Mesenchymal stem cell (in vitro differentiated cells and primary cell): ENCODE results near the gene OR2V2.

ENCODE experiments used
- DNase-seq: peaks from one replicate; pipeline ENCODE4 v3.0.0-alpha.2; 2013
- H2AFZ ChIP-seq: one replicate; pipeline ENCODE4 v1.6.1; 2013; ENCODE audit warnings: low read depth, mild to moderate bottlenecking, control low read depth, inconsistent platforms, low read length, moderate library complexity
- H2AK5ac ChIP-seq: 2 replicates; pipeline ENCODE4 v1.6.1; 2013; ENCODE audit warnings: low read length, moderate library complexity, mild to moderate bottlenecking, inconsistent platforms; ENCODE audit not compliant: severe bottlenecking
- H2BK120ac ChIP-seq: one replicate; pipeline ENCODE4 v1.6.1; 2013; ENCODE audit warnings: low read depth, mild to moderate bottlenecking, inconsistent platforms, low read length, moderate library complexity
- H2BK12ac ChIP-seq, 2 experiments: one replicate each; pipeline ENCODE4 v1.6.1; 2013; ENCODE audit warnings: inconsistent platforms in 2 of 2, low read length in 2 of 2, mild to moderate bottlenecking in 2 of 2, moderate library complexity in 2 of 2, control low read depth in 1 of 2
- H2BK15ac ChIP-seq: one replicate; pipeline ENCODE4 v1.6.1; 2013; ENCODE audit warnings: mild to moderate bottlenecking, low read depth, inconsistent platforms; ENCODE audit not compliant: poor library complexity, severe bottlenecking
- H2BK5ac ChIP-seq: 2 replicates; pipeline ENCODE4 v1.6.1; 2013; ENCODE audit warnings: low read depth, mild to moderate bottlenecking, low read length, control low read depth, inconsistent platforms; ENCODE audit not compliant: poor library complexity, severe bottlenecking
- H3K14ac ChIP-seq, 2 experiments: one replicate each; pipeline ENCODE4 v1.6.1; 2013; ENCODE audit warnings: inconsistent platforms in 2 of 2, low read length in 2 of 2, control low read depth in 1 of 2, mild to moderate bottlenecking in 1 of 2, moderate library complexity in 1 of 2
- H3K18ac ChIP-seq, 2 experiments: one replicate each; pipeline ENCODE4 v1.6.1; 2013; ENCODE audit warnings: inconsistent platforms in 2 of 2, low read length in 2 of 2, control low read depth in 1 of 2, low read depth in 1 of 2, mild to moderate bottlenecking in 1 of 2
- H3K23ac ChIP-seq, 2 experiments: one replicate each; pipeline ENCODE4 v1.6.1; 2013; ENCODE audit warnings: inconsistent platforms in 2 of 2, low read length in 2 of 2, mild to moderate bottlenecking in 2 of 2, moderate library complexity in 2 of 2, control low read depth in 1 of 2
- H3K27ac ChIP-seq: 2 replicates; pipeline ENCODE4 v1.5.1; 2013; ENCODE audit warnings: mild to moderate bottlenecking, moderate library complexity, low read length, control low read depth, inconsistent platforms; ENCODE audit not compliant: poor library complexity, severe bottlenecking
- H3K27me3 ChIP-seq, 2 experiments: 2 replicates each; pipeline versions ENCODE4 v1.6.1 to v1.7.0; 2013; ENCODE audit warnings: low read length in 2 of 2, mild to moderate bottlenecking in 2 of 2, moderate library complexity in 2 of 2, control low read depth in 1 of 2, inconsistent platforms in 1 of 2; ENCODE audit not compliant: control insufficient read depth in 1 of 2, insufficient read depth in 1 of 2
- H3K36me3 ChIP-seq, 2 experiments: 2 replicates each; pipeline versions ENCODE4 v1.6.1 to v1.7.0; 2013; ENCODE audit warnings: low read length in 2 of 2, control low read depth in 1 of 2, inconsistent platforms in 1 of 2, low read depth in 1 of 2, mild to moderate bottlenecking in 1 of 2; ENCODE audit not compliant: insufficient read depth in 2 of 2, control insufficient read depth in 1 of 2
- H3K4ac ChIP-seq, 2 experiments: one replicate each; pipeline ENCODE4 v1.6.1; 2013; ENCODE audit warnings: inconsistent platforms in 2 of 2, low read length in 2 of 2, mild to moderate bottlenecking in 2 of 2, moderate library complexity in 2 of 2, control low read depth in 1 of 2, low read depth in 1 of 2
- H3K4me1 ChIP-seq: 2 replicates; pipeline ENCODE4 v1.6.1; 2013; ENCODE audit warnings: low read depth, low read length, control low read depth; ENCODE audit not compliant: control insufficient read depth, insufficient read depth
- H3K4me2 ChIP-seq: 2 replicates; pipeline ENCODE4 v1.6.1; 2013; ENCODE audit warnings: low read length, mild to moderate bottlenecking, inconsistent platforms; ENCODE audit not compliant: poor library complexity, severe bottlenecking
- H3K4me3 ChIP-seq, 2 experiments: 2 replicates each; pipeline versions ENCODE4 v1.5.1 to v1.7.0; 2013; ENCODE audit warnings: low read length in 2 of 2, mild to moderate bottlenecking in 2 of 2, control low read depth in 1 of 2, low read depth in 1 of 2; ENCODE audit not compliant: insufficient read depth in 1 of 2
- H3K79me1 ChIP-seq: replicated peaks from 2 replicates; pipeline ENCODE4 v1.6.1; 2013; ENCODE audit warnings: mild to moderate bottlenecking, control low read depth, low read length, inconsistent platforms; ENCODE audit not compliant: poor library complexity, severe bottlenecking
- H3K9ac ChIP-seq: 2 replicates; pipeline ENCODE4 v1.7.0; 2013; ENCODE audit warnings: mild to moderate bottlenecking, low read length, moderate library complexity
- H3K9me3 ChIP-seq: 2 replicates; pipeline ENCODE4 v1.7.0; 2013; ENCODE audit warnings: mild to moderate bottlenecking, low read length; ENCODE audit not compliant: control insufficient read depth
- H4K8ac ChIP-seq: one replicate; pipeline ENCODE4 v1.6.1; 2013; ENCODE audit warnings: inconsistent platforms, mild to moderate bottlenecking, low read length, moderate library complexity
- H4K91ac ChIP-seq: one replicate; pipeline ENCODE4 v1.6.1; 2013; ENCODE audit warnings: mild to moderate bottlenecking, low read length, inconsistent platforms
- WGBS: methylation state at CpG from one replicate; pipeline ENCODE4 v1.1.7; 2013; ENCODE audit warnings: mixed read lengths; 5-methylcytosine and 5-hydroxymethylcytosine counted together

The OR2V2 gene

GRCh38 chr5:181203093-181203711 lies 55.8 kb downstream of the OR2V2 start:
- no peak overlapping the region for H2BK12ac ChIP-seq
- no peak overlapping the region for H3K4me2 ChIP-seq
- H3K4me1 ChIP-seq, result peaks cover 37% of the 10 kb centered on the region
- no peak overlapping the region for H4K8ac ChIP-seq
- H2BK120ac ChIP-seq, result no peak overlapping the region
- peak overlapping the region; percentile 41 for H3K9ac ChIP-seq
- no peaks in the 10 kb centered on the region for H3K79me1 ChIP-seq
- no peaks in the 10 kb centered on the region for H3K36me3 ChIP-seq
- no peak overlapping the region for H3K23ac ChIP-seq
- no peak overlapping the region for H4K91ac ChIP-seq
- no peak overlapping the region for H2BK5ac ChIP-seq
- H2BK15ac ChIP-seq, result no peak overlapping the region
- H3K27me3 ChIP-seq, result peaks cover 36 to 46% of the 10 kb centered on the region in 2 experiments
- no peak overlapping the region for H3K18ac ChIP-seq
- H3K9me3 ChIP-seq, result no peaks in the 10 kb centered on the region
- 74% methylated on average over 8 of the region's 11 CpGs for WGBS
- no peak overlapping the region for H3K27ac ChIP-seq
- no peak overlapping the region for H3K4ac ChIP-seq
- no peak overlapping the region for H2AFZ ChIP-seq
- DNase-seq, result peak; percentile 38
- no peak overlapping the region for H3K4me3 ChIP-seq
- no peak overlapping the region for H2AK5ac ChIP-seq
- peak overlapping the region in 1 of 2 experiments; percentile 22 for H3K14ac ChIP-seq

GRCh38 chr5:181203777-181204112 lies 56.4 kb downstream of the OR2V2 start:
- Histone ChIP-seq H3K36me3 (no peaks in the 10 kb centered on the region), H4K91ac (no peak overlapping the region), H3K27ac (no peak overlapping the region), H3K14ac (no peak overlapping the region), H2AFZ (no peak overlapping the region), H3K4ac (no peak overlapping the region), H3K23ac (no peak overlapping the region), H2BK120ac (no peak overlapping the region), H3K4me3 (peak overlapping the region; percentile 3 to 90), H3K27me3 (peaks cover 30 to 41% of the 10 kb centered on the region in 2 experiments), H2AK5ac (no peak overlapping the region), H4K8ac (no peak overlapping the region), H2BK5ac (no peak overlapping the region), H3K79me1 (no peaks in the 10 kb centered on the region), H2BK15ac (no peak overlapping the region), H3K4me1 (peaks cover 33% of the 10 kb centered on the region), H3K18ac (no peak overlapping the region), H3K9me3 (no peaks in the 10 kb centered on the region), H3K4me2 (peak overlapping the region; percentile 66), H3K9ac (peak overlapping the region; percentile 41), H2BK12ac (no peak overlapping the region)
- DNase-seq, result no peak
- 16% methylated on average over 9 of the region's 17 CpGs for WGBS

GRCh38 chr5:181204113-181204825 lies 56.9 kb downstream of the OR2V2 start:
- Histone ChIP-seq H3K14ac (no peak overlapping the region), H4K91ac (no peak overlapping the region), H3K27ac (no peak overlapping the region), H3K4me3 (peak overlapping the region; percentile 54 to 90), H2BK5ac (no peak overlapping the region), H2BK12ac (peak overlapping the region in 1 of 2 experiments; percentile 48), H3K36me3 (no peaks in the 10 kb centered on the region), H3K18ac (peak overlapping the region in 1 of 2 experiments; percentile 28), H3K23ac (peak overlapping the region in 1 of 2 experiments; percentile 92), H3K79me1 (no peaks in the 10 kb centered on the region), H3K4me2 (peak overlapping the region; percentile 66), H3K9me3 (no peaks in the 10 kb centered on the region), H3K4me1 (peaks cover 28% of the 10 kb centered on the region), H2BK15ac (no peak overlapping the region), H3K9ac (no peak overlapping the region), H3K4ac (no peak overlapping the region), H2AK5ac (no peak overlapping the region), H2AFZ (peak overlapping the region; percentile 76), H3K27me3 (peaks cover 25 to 39% of the 10 kb centered on the region in 2 experiments), H2BK120ac (no peak overlapping the region), H4K8ac (peak overlapping the region; percentile 67)
- WGBS, result 3% methylated on average over 63 of the region's 67 CpGs
- DNase-seq, result peak; percentile 40
